Stimulated activated CD4-positive, alpha-beta T cell treated with anti-CD3 and anti-CD28 coated beads, TNF-alpha, amount 100 ng/mL, for 4 hours (primary cell): ENCODE data around the gene LARP6.

Experiments
- DNase-seq, 3 experiments: peaks; one replicate each; pipeline ENCODE4 v3.0.0-alpha.2; 2020; ENCODE audit warnings: low read depth in 3 of 3

The LARP6 gene

GRCh38 chr15:70796516-70797310 is 57.2 kb downstream of the LARP6 start:
- no peak for DNase-seq

GRCh38 chr15:70795311-70795665 is 58.7 kb downstream of the LARP6 start:
- DNase-seq = no peak

GRCh38 chr15:70794596-70795310 is 59.2 kb downstream of the LARP6 start:
- DNase-seq = no peak

- DNase-seq = no peak
Measured at GRCh38 chr15:70793694-70794093, 60.3 kb downstream of the LARP6 start.

GRCh38 chr15:70792171-70792573 is 61.8 kb downstream of the LARP6 start:
- no peak for DNase-seq

GRCh38 chr15:70791259-70791658 is 62.7 kb downstream of the LARP6 start:
- DNase-seq = no peak

- DNase-seq = no peak
Measured at GRCh38 chr15:70789213-70789612, 64.7 kb downstream of the LARP6 start.

GRCh38 chr15:70788114-70789049 is 65.6 kb downstream of the LARP6 start:
- no peak for DNase-seq

GRCh38 chr15:70786996-70787395 is 67.0 kb downstream of the LARP6 start:
- no peak for DNase-seq

GRCh38 chr15:70783610-70784022 is 70.3 kb downstream of the LARP6 start:
- no peak for DNase-seq

GRCh38 chr15:70783041-70783440 is 70.9 kb downstream of the LARP6 start:
- DNase-seq = no peak

GRCh38 chr15:70781236-70781635 is 72.7 kb downstream of the LARP6 start:
- DNase-seq = no peak
